HG02852 (cell line): ENCODE measurements around the gene TOGARAM2.

Experiments
- ATAC-seq: cut with Tn5 transposase; IDR thresholded peaks from one replicate; pipeline ENCODE4 v1.9.1; 2021; ENCODE audit warnings: mild to moderate bottlenecking, moderate library complexity; ENCODE audit not compliant: unreplicated experiment

TOGARAM2 gene

GRCh38 chr2:28997847-28998735 lies 17.0 kb downstream of the TOGARAM2 start:
- no peak for ATAC-seq

- ATAC-seq, result peak; percentile 98
Measured at GRCh38 chr2:29000481-29000880, 19.4 kb downstream of the TOGARAM2 start.

- peak; percentile 8 for ATAC-seq
Measured at GRCh38 chr2:29000956-29001355, 19.9 kb downstream of the TOGARAM2 start.

- no peak for ATAC-seq
Measured at GRCh38 chr2:29001806-29002205, 20.7 kb downstream of the TOGARAM2 start.

- ATAC-seq, result no peak
Measured at GRCh38 chr2:29004755-29005154, 23.7 kb downstream of the TOGARAM2 start.

- no peak for ATAC-seq
Measured at GRCh38 chr2:29005331-29005730, 24.2 kb downstream of the TOGARAM2 start.

- ATAC-seq, result no peak
Measured at GRCh38 chr2:29006092-29006979, 25.2 kb downstream of the TOGARAM2 start.

GRCh38 chr2:29006980-29007301 lies 25.8 kb downstream of the TOGARAM2 start:
- ATAC-seq, result no peak

- ATAC-seq, result no peak
Measured at GRCh38 chr2:29009270-29009669, 28.2 kb downstream of the TOGARAM2 start.

- ATAC-seq, result no peak
Measured at GRCh38 chr2:29009711-29010677, 28.9 kb downstream of the TOGARAM2 start.

- no peak for ATAC-seq
Measured at GRCh38 chr2:29010946-29011345, 29.8 kb downstream of the TOGARAM2 start.

GRCh38 chr2:29011418-29012060 lies 30.4 kb downstream of the TOGARAM2 start:
- no peak for ATAC-seq

- no peak for ATAC-seq
Measured at GRCh38 chr2:29012211-29012681, 31.1 kb downstream of the TOGARAM2 start.

GRCh38 chr2:29013057-29013780 lies 32.1 kb downstream of the TOGARAM2 start:
- ATAC-seq, result no peak

GRCh38 chr2:29014331-29014730 lies 33.2 kb downstream of the TOGARAM2 start:
- ATAC-seq, result no peak

- peak; percentile 61 for ATAC-seq
Measured at GRCh38 chr2:29014811-29015421, 33.8 kb downstream of the TOGARAM2 start.

- ATAC-seq, result no peak
Measured at GRCh38 chr2:29015701-29016470, 34.8 kb downstream of the TOGARAM2 start.

GRCh38 chr2:29016504-29016903 lies 35.4 kb downstream of the TOGARAM2 start:
- no peak for ATAC-seq
